Natural killer cell (primary cell): Measurements from ENCODE around the gene TMEM132D. TPM values are rescaled to one million over a fixed set of nuclear protein-coding genes. Genes with fewer than 3 reads are reported as not detected.

Experiments
- ATAC-seq, 3 donors: fragments of 150-1000 bp in 2 of 3; fragments of 200-7000 bp in 1 of 3; cut with Tn5 transposase; 1 replicate in 1 of 3; 2 replicates in 2 of 3; pipeline ENCODE4 v1.10.0; 2021; ENCODE audit warnings: mild to moderate bottlenecking in 2 of 3, moderate library complexity in 2 of 3
- DNase-seq, 2 donors: peaks; one replicate each; pipeline versions ENCODE4 v3.0.0 to v3.0.0-alpha.2; 2013 to 2021; ENCODE audit warnings: mixed read lengths in 1 of 2
- H3K27ac ChIP-seq: one replicate; pipeline ENCODE4 v1.5.1; 2013; ENCODE audit warnings: mild to moderate bottlenecking, low read length
- H3K27me3 ChIP-seq: one replicate; pipeline ENCODE4 v1.6.1; 2013; ENCODE audit warnings: low read length; ENCODE audit not compliant: control insufficient read depth, insufficient read depth
- H3K36me3 ChIP-seq: one replicate; pipeline ENCODE4 v1.6.1; 2013; ENCODE audit warnings: low read length; ENCODE audit not compliant: control insufficient read depth, insufficient read depth
- H3K4me1 ChIP-seq: one replicate; pipeline ENCODE4 v1.6.1; 2013; ENCODE audit warnings: low read length; ENCODE audit not compliant: control insufficient read depth, insufficient read depth
- H3K4me3 ChIP-seq: one replicate; pipeline ENCODE4 v1.5.1; 2013; ENCODE audit warnings: low read length
- H3K9me3 ChIP-seq: one replicate; pipeline ENCODE4 v1.6.1; 2013; ENCODE audit warnings: low read length; ENCODE audit not compliant: control insufficient read depth, insufficient read depth
- H3K27ac Mint-ChIP-seq, 2 donors: one replicate each; pipeline ENCODE4 v1.8.0; 2022; ENCODE audit warnings: mild to moderate bottlenecking in 2 of 2, mixed read lengths in 2 of 2, moderate library complexity in 1 of 2
- H3K27me3 Mint-ChIP-seq, 2 donors: one replicate each; pipeline ENCODE4 v1.8.0; 2022; ENCODE audit warnings: low read depth in 2 of 2, mixed read lengths in 2 of 2
- H3K36me3 Mint-ChIP-seq: one replicate; pipeline ENCODE4 v1.8.0; 2022; ENCODE audit warnings: mixed read lengths
- H3K4me1 Mint-ChIP-seq, 2 donors: one replicate each; pipeline ENCODE4 v1.8.0; 2022; ENCODE audit warnings: mixed read lengths in 2 of 2
- H3K4me3 Mint-ChIP-seq: one replicate; pipeline ENCODE4 v1.8.0; 2022; ENCODE audit warnings: mild to moderate bottlenecking, moderate library complexity, mixed read lengths
- H3K9me3 Mint-ChIP-seq, 2 donors: one replicate each; pipeline ENCODE4 v1.8.0; 2022; ENCODE audit warnings: mixed read lengths in 2 of 2
- WGBS: methylation state at CpG from one replicate; pipeline ENCODE4 v1.1.7; 2013; ENCODE audit warnings: missing lambda C conversion rate; ENCODE audit not compliant: insufficient coverage; 5-methylcytosine and 5-hydroxymethylcytosine counted together
- intact Hi-C: fragments of 100-400 bp; cut with micrococcal nuclease; formaldehyde crosslinking; loops from one replicate; pipeline ENCODE4 v1.14.2; 2022
- total RNA-seq, 4 donors: library from RNA; stranded (reverse); fragments of 120-200 nt in 1 of 4; gene quantifications; one replicate each; pipeline versions ENCODE4 v1.2.3 to v1.2.4, GENCODE V29; 2013 to 2022
- TF ChIP-seq, protein P1 (sequence below): fragments of 200-600 bp; IDR thresholded peaks from one replicate; pipeline ENCODE4 v1.8.0; 2022; ENCODE audit warnings: antibody characterized with exemption

Gene TMEM132D
- total RNA-seq, 3 donors from 2014 or later (not counting 1 experiment from before 2014, with no cell fraction given): not detected

DNA sequence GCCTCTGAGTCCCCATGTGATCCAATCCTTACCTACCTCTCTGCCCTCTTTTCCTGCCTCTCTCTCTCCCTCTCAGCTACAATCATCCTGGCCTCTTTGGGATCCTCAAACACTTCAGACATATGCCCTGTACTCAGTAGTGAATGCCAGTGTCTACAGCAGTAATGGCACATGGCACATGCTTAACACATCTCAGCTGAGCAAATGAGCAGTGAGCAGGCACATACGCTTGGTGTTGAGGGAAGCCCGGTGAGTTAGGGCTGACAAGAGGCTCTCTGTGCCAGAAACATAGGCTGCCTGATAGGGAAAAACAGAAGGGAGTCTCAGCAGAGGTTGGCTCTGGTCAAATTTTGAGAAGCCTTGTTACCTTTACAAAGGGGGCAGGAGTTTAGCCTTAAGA is 409.1 kb downstream of the TMEM132D start:
- TF ChIP-seq, protein P1, sequence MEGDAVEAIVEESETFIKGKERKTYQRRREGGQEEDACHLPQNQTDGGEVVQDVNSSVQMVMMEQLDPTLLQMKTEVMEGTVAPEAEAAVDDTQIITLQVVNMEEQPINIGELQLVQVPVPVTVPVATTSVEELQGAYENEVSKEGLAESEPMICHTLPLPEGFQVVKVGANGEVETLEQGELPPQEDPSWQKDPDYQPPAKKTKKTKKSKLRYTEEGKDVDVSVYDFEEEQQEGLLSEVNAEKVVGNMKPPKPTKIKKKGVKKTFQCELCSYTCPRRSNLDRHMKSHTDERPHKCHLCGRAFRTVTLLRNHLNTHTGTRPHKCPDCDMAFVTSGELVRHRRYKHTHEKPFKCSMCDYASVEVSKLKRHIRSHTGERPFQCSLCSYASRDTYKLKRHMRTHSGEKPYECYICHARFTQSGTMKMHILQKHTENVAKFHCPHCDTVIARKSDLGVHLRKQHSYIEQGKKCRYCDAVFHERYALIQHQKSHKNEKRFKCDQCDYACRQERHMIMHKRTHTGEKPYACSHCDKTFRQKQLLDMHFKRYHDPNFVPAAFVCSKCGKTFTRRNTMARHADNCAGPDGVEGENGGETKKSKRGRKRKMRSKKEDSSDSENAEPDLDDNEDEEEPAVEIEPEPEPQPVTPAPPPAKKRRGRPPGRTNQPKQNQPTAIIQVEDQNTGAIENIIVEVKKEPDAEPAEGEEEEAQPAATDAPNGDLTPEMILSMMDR: no peak
- Histone ChIP-seq H3K27me3 (no peaks in the 10 kb centered on the region), H3K4me1 (no peaks in the 10 kb centered on the region), H3K36me3 (no peaks in the 10 kb centered on the region), H3K27ac (no peak overlapping the region), H3K4me3 (no peak overlapping the region), H3K9me3 (no peaks in the 10 kb centered on the region)
- DNase-seq (no peak), ATAC-seq (no peak)
- peaks cover 0 to 2% of the 10 kb centered on the region in 2 donors for H3K27me3 Mint-ChIP-seq
- intact Hi-C loops: no loop called here
- 86% methylated on average over 2 of the region's 2 CpGs for WGBS
- no peak overlapping the region for H3K4me3 Mint-ChIP-seq
- no peaks in the 10 kb centered on the region for H3K9me3 Mint-ChIP-seq
- no peak overlapping the region for H3K27ac Mint-ChIP-seq
- no peaks in the 10 kb centered on the region for H3K36me3 Mint-ChIP-seq
- H3K4me1 Mint-ChIP-seq: no peaks in the 10 kb centered on the region

DNA sequence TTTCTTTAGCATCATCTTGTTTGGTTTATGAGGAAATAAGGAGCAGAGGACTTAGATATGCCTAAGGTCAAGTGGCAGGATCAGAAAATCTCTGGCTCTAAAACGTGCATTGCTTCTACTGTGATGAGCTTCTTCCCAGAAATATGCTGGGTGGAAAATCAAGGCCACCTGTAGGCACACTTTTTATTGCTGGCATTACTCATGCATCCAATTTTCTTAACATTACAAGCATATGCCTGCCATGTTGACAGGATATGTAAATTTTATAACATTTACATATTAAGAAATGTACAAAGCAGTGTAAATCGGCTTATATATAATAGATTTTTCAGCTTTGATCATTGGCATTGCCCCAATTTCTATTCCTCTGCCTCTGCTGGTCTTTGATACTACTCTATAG is 409.6 kb downstream of the TMEM132D start:
- intact Hi-C loops: no loop called here
- TF ChIP-seq, protein P1: no peak
- WGBS: 67% methylated on average over 1 of the region's 2 CpGs

DNA sequence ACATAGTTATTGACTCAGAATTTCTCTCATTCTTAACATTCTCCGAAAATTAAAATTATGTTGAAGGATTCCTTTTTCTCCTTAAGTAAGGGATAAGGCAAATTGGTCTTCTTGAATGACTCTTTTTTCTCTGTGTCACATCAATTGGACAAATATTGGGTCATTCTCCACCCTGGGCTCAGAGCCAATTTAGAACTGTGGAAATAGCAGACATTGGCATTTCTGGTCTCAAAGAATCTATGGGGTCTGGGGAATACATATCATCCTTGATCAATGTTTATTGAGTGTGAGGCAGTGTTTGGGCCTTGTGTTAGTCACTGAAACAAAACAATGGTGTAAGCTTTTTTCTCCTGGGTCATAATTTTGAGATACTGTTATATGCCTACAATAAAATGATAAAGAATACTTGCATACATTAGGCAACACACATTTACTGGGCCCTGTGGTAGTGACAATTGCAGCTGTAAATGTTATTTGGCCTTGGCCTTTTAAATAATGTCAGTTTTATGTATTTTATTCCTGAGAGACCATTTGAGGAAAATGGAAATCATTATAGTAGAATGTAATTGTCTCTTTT is 414.6 kb downstream of the TMEM132D start:
- Histone ChIP-seq H3K36me3 (no peaks in the 10 kb centered on the region), H3K9me3 (no peaks in the 10 kb centered on the region), H3K27me3 (no peaks in the 10 kb centered on the region), H3K4me1 (no peaks in the 10 kb centered on the region), H3K27ac (no peak overlapping the region), H3K4me3 (no peak overlapping the region)
- Mint-ChIP-seq H3K27me3 (peaks cover 0 to 2% of the 10 kb centered on the region in 2 donors), H3K4me3 (no peak overlapping the region), H3K27ac (no peak overlapping the region), H3K9me3 (no peaks in the 10 kb centered on the region), H3K4me1 (no peaks in the 10 kb centered on the region), H3K36me3 (no peaks in the 10 kb centered on the region)
- ATAC-seq (no peak), DNase-seq (no peak)
- intact Hi-C loops: no loop called here
- no CpG with 5 or more reads among the region's 1 CpG for WGBS
- TF ChIP-seq, protein P1: no peak

More for the DNA sequence above, 409.6 kb downstream of the TMEM132D start:
- Histone ChIP-seq H3K9me3 (no peaks in the 10 kb centered on the region), H3K27ac (no peak overlapping the region), H3K27me3 (no peaks in the 10 kb centered on the region), H3K4me1 (no peaks in the 10 kb centered on the region), H3K4me3 (no peak overlapping the region), H3K36me3 (no peaks in the 10 kb centered on the region)
- no peak for ATAC-seq
- no peak for DNase-seq
- no peak overlapping the region for H3K27ac Mint-ChIP-seq
- no peaks in the 10 kb centered on the region for H3K36me3 Mint-ChIP-seq
- H3K4me1 Mint-ChIP-seq: no peaks in the 10 kb centered on the region
- no peak overlapping the region for H3K4me3 Mint-ChIP-seq
- peaks cover 0 to 2% of the 10 kb centered on the region in 2 donors for H3K27me3 Mint-ChIP-seq
- H3K9me3 Mint-ChIP-seq: no peaks in the 10 kb centered on the region

DNA sequence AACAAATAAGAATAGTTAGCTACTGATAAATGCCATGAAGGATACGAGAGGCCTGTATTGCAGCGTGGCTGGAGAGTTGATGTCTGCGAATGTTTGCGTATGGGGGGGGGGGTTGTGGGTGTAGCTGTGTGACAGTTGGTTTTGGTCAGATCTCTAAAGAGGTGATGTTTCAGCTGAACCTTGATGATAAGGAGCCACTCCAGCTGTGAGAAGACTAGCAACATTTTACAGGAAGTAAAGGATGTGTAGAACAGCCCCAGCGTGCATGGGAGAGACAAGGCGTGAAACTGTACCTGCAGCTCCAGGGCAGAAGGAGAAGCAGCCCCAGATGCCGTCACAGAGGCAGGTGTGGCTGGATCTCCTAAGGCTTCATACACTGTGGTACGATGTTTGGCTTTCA is 416.9 kb downstream of the TMEM132D start:
- WGBS: 87% methylated on average over 8 of the region's 8 CpGs
- H3K9me3 Mint-ChIP-seq: no peaks in the 10 kb centered on the region
- H3K9me3 ChIP-seq: peaks cover under 1% of the 10 kb centered on the region
- H3K27ac Mint-ChIP-seq: no peak overlapping the region
- ATAC-seq: no peak
- intact Hi-C loops: no loop called here
- H3K27me3 ChIP-seq: no peaks in the 10 kb centered on the region
- H3K4me1 Mint-ChIP-seq: no peaks in the 10 kb centered on the region
- H3K4me3 ChIP-seq: no peak overlapping the region
- H3K4me1 ChIP-seq: no peaks in the 10 kb centered on the region
- H3K27ac ChIP-seq: no peak overlapping the region
- H3K36me3 Mint-ChIP-seq: no peaks in the 10 kb centered on the region
- no peak overlapping the region for H3K4me3 Mint-ChIP-seq
- TF ChIP-seq, protein P1: no peak
- DNase-seq: no peak
- H3K27me3 Mint-ChIP-seq: peaks cover 0 to 2% of the 10 kb centered on the region in 2 donors
- H3K36me3 ChIP-seq: no peaks in the 10 kb centered on the region
